ENCODE data around the gene NMU. TPM values are rescaled to one million over a fixed set of nuclear protein-coding genes. Genes with fewer than 3 reads are reported as not detected.
"Not testable (repeated sequence)": the region's sequence is repeated elsewhere in the genome, so short reads cannot be mapped to it uniquely, and the experiment has no call there.

NMU gene
- total RNA-seq, 2 donors from 2014 or later: not detected

GRCh38 chr4:55613621-55614020 lies 22.5 kb downstream of the NMU start:
- no peak overlapping the region for H3K27ac Mint-ChIP-seq
- no peaks in the 10 kb centered on the region for H3K9me3 ChIP-seq (ENCODE audit: control insufficient read depth, low read length, poor library complexity, severe bottlenecking)
- no peaks in the 10 kb centered on the region for H3K36me3 Mint-ChIP-seq (ENCODE audit: low read depth)
- H3K27me3 Mint-ChIP-seq: peaks cover 12% of the 10 kb centered on the region
- DNase-seq: no peak
- no peak for ATAC-seq
- peaks cover 14% of the 10 kb centered on the region for H3K4me1 Mint-ChIP-seq
- H3K4me3 Mint-ChIP-seq: no peak overlapping the region

DNA sequence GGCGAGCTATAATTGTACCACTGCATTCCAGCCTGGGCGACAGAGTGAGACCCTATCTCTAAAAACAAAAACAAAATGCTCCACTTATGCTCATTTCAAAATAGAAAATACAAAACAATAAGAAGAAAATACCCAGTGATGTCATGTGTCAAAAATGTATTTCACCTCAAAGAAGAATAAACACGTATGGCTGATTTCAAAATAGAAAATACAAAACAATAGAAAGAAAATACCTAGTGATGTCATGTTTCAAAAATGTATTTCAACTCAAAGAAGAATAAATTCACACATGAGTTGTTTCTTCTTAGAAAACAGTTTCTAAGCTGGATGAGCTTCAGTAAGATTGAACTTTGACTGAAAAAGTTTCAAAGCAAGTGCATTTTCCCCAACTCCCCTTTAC lies 23.8 kb downstream of the NMU start:
- Mint-ChIP-seq H3K36me3 (ENCODE audit: low read depth) (no peaks in the 10 kb centered on the region), H3K4me3 (no peak overlapping the region), H3K4me1 (peaks cover 12% of the 10 kb centered on the region), H3K27me3 (peaks cover 7% of the 10 kb centered on the region), H3K27ac (no peak overlapping the region)
- no peaks in the 10 kb centered on the region for H3K9me3 ChIP-seq (ENCODE audit: control insufficient read depth, low read length, poor library complexity, severe bottlenecking)
- no peak for DNase-seq
- no peak for ATAC-seq

GRCh38 chr4:55611358-55612059 lies 24.6 kb downstream of the NMU start:
- Mint-ChIP-seq H3K27me3 (peaks cover 6% of the 10 kb centered on the region), H3K27ac (no peak overlapping the region), H3K4me1 (peaks cover 12% of the 10 kb centered on the region), H3K36me3 (ENCODE audit: low read depth) (no peaks in the 10 kb centered on the region), H3K4me3 (no peak overlapping the region)
- H3K9me3 ChIP-seq (ENCODE audit: control insufficient read depth, low read length, poor library complexity, severe bottlenecking): no peaks in the 10 kb centered on the region
- ATAC-seq (no peak), DNase-seq (no peak)

- Mint-ChIP-seq H3K4me1 (peaks cover 12% of the 10 kb centered on the region), H3K27me3 (peaks cover 1% of the 10 kb centered on the region)
- no peak for ATAC-seq
These were observed 25.7 kb downstream of the NMU start for GRCh38 chr4:55610381-55610780.

DNA sequence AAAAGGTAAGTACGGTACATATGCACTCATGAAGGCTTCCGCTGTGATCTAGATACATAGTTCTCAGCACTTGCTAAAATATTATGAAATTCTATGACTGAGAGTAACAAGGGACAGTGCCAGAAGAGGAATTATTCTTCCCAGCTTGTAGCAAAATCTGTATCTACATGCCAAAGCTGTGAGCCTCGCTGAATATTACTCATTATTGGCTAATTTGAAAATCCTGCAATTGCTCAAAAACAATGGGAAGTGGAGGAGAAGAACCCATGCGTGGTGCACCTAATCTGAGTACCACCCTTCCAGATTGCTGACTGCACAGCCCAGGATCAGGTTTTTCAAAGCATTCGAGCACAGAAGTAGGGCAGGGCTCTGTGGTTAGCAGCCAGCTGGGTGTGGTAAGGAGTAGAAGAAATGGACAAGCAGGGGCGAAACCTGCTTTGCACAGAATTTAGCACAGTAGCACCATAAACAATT lies 26.7 kb downstream of the NMU start:
- H3K9me3 ChIP-seq (ENCODE audit: control insufficient read depth, low read length, poor library complexity, severe bottlenecking): no peaks in the 10 kb centered on the region
- H3K4me1 Mint-ChIP-seq: peaks cover 12% of the 10 kb centered on the region
- H3K27ac Mint-ChIP-seq: peak overlapping the region; percentile 81
- ATAC-seq (peak; percentile 64), DNase-seq (no peak)
- peaks cover 6% of the 10 kb centered on the region for H3K27me3 Mint-ChIP-seq
- no peaks in the 10 kb centered on the region for H3K36me3 Mint-ChIP-seq (ENCODE audit: low read depth)
- peak overlapping the region; percentile 78 for H3K4me3 Mint-ChIP-seq

More at GRCh38 chr4:55610381-55610780, 25.7 kb downstream of the NMU start:
- Mint-ChIP-seq H3K4me3 (peak overlapping the region; percentile 31), H3K27ac (peak overlapping the region; percentile 81), H3K36me3 (ENCODE audit: low read depth) (no peaks in the 10 kb centered on the region)
- no peaks in the 10 kb centered on the region for H3K9me3 ChIP-seq (ENCODE audit: control insufficient read depth, low read length, poor library complexity, severe bottlenecking)
- no peak for DNase-seq

DNA sequence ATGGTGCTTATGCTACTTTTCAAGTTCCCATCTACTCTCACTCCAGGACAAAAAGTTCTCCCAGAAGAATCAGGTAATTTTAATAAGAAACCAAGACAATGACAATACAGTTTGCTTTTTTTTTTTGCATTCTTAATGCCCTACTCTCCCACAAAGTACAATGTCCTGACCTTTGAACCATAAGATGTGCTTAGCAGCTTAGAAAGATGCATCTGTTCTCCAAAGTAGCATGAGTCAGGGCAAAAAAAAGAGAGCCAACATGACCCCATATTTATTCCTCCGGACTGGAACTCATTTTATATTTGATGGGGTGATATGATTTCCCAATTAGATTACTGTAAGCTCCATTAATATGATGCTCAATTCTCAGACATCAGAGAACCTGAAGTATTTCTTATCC lies 27.5 kb downstream of the NMU start:
- no peaks in the 10 kb centered on the region for H3K9me3 ChIP-seq (ENCODE audit: control insufficient read depth, low read length, poor library complexity, severe bottlenecking)
- Mint-ChIP-seq H3K36me3 (ENCODE audit: low read depth) (no peaks in the 10 kb centered on the region), H3K27ac (peak overlapping the region; percentile 81), H3K4me1 (peaks cover 12% of the 10 kb centered on the region), H3K4me3 (no peak overlapping the region), H3K27me3 (peaks cover 6% of the 10 kb centered on the region)
- ATAC-seq (no peak), DNase-seq (no peak)

DNA sequence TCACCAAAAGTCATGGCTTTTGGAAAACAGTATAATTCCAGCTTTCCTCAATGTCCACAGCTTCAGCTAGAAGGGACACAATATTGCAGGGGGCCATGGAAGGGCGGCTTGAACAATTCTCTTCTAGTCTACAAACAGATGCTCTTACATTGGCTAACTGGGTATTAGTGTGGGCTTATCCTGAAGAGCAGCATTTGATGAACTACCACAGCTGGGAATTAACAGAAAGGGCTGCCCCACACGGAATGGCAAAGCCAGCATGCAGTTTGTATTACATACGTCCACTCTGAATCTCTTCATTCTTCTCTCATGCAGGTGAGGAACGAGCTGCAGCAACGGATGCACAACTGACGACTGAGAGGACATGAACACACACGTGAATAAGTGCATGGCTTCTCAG lies 31.1 kb downstream of the NMU start:
- Mint-ChIP-seq H3K27ac (no peak overlapping the region), H3K4me3 (no peak overlapping the region), H3K36me3 (ENCODE audit: low read depth) (no peaks in the 10 kb centered on the region), H3K27me3 (peaks cover 6% of the 10 kb centered on the region), H3K4me1 (peaks cover 12% of the 10 kb centered on the region)
- H3K9me3 ChIP-seq (ENCODE audit: control insufficient read depth, low read length, poor library complexity, severe bottlenecking): no peaks in the 10 kb centered on the region
- DNase-seq (no peak), ATAC-seq (no peak)

GRCh38 chr4:55600640-55601039 lies 35.5 kb downstream of the NMU start:
- Mint-ChIP-seq H3K27me3 (peaks cover 10% of the 10 kb centered on the region), H3K4me1 (no peaks in the 10 kb centered on the region), H3K4me3 (no peak overlapping the region), H3K27ac (no peak overlapping the region), H3K36me3 (ENCODE audit: low read depth) (no peaks in the 10 kb centered on the region)
- no peak for ATAC-seq
- no peaks in the 10 kb centered on the region for H3K9me3 ChIP-seq (ENCODE audit: control insufficient read depth, low read length, poor library complexity, severe bottlenecking)
- DNase-seq: no peak

- ATAC-seq: no peak
- peaks cover 4% of the 10 kb centered on the region for H3K27me3 Mint-ChIP-seq
These were observed 37.5 kb downstream of the NMU start for GRCh38 chr4:55598641-55599040.

DNA sequence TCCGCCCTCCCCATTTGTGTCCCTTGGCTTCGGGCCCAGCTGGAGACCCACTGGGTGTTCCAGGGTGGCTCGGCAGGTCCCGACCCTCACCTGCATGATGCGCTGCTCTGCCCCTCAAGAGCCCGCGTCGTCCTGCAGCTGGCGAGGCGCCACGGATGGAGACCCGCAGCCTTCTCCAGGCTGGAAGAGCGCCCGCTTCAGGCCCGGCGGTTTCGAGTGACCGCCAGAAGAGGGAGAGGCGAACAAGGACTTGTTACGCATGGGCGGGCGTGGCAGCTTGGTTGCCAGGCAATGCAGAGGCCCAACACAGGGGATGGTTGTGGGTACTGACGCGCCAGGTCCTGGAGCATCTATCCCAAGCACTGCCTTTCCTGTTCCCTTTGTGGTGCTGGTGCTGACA lies 44.1 kb downstream of the NMU start, which contains the start of gene PDCL2:
Gene PDCL2 (minus strand): TSS at position 232 of the 400 bp plus-strand sequence. CDS start 136 bp downstream, at position 96.
- Mint-ChIP-seq H3K4me1 (no peaks in the 10 kb centered on the region), H3K27ac (no peak within 1 kb of the TSS), H3K27me3 (no peaks in the 10 kb centered on the region), H3K36me3 (ENCODE audit: low read depth) (peaks cover 5% of the 10 kb centered on the region), H3K4me3 (no peak within 1 kb of the TSS)
- DNase-seq: no peak
- no peaks in the 10 kb centered on the region for H3K9me3 ChIP-seq (ENCODE audit: control insufficient read depth, low read length, poor library complexity, severe bottlenecking)
- ATAC-seq: no peak

More at GRCh38 chr4:55598641-55599040, 37.5 kb downstream of the NMU start:
- no peak overlapping the region for H3K4me3 Mint-ChIP-seq
- no peaks in the 10 kb centered on the region for H3K9me3 ChIP-seq (ENCODE audit: control insufficient read depth, low read length, poor library complexity, severe bottlenecking)
- no peak overlapping the region for H3K27ac Mint-ChIP-seq
- H3K4me1 Mint-ChIP-seq: no peaks in the 10 kb centered on the region
- DNase-seq: no peak
- no peaks in the 10 kb centered on the region for H3K36me3 Mint-ChIP-seq (ENCODE audit: low read depth)

DNA sequence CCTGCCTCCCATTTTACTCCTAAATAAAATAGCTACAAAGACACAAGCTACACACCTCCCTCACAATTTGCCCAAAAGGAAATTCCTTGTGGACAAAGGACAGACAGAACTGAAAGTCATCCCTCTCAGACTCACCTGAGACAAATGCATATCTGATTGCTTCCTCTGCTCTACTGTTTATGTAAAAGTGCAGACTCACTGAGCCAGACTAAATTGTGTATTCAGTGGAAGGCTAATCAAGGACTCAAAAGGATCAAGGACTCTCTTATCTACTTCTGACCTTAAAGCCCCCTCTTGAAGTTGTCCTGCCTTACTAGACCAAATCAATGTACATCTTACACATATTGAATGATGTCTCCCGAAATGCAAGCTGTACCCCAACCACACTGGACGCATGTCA lies 47.9 kb downstream of the NMU start:
- Mint-ChIP-seq H3K4me1 (no peaks in the 10 kb centered on the region), H3K27me3 (peaks cover 5% of the 10 kb centered on the region), H3K4me3 (no peak overlapping the region), H3K27ac (no peak overlapping the region), H3K36me3 (ENCODE audit: low read depth) (peaks cover 9% of the 10 kb centered on the region)
- no peaks in the 10 kb centered on the region for H3K9me3 ChIP-seq (ENCODE audit: control insufficient read depth, low read length, poor library complexity, severe bottlenecking)
- ATAC-seq (no peak), DNase-seq (no peak)

DNA sequence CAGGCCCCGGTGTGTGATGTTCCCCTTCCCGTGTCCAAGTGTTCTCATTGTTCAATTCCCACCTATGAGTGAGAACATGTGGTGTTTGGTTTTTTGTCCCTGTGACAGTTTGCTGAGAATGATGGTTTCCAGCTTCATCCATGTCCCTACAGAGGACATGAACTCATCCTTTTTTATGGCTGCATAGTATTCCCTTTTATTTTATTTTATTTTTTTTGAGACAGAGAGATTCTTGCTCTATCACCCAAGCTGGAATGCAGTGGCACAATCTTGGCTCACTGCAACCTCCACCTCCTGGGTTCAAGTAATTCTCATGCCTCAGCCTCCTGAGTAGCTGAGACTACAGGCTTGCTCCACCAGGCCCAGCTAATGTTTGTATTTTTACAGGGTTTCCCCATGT lies 53.3 kb downstream of the NMU start:
- not testable (repeated sequence) for H3K9me3 ChIP-seq (ENCODE audit: control insufficient read depth, low read length, poor library complexity, severe bottlenecking); DNase-seq; ATAC-seq; H3K36me3 Mint-ChIP-seq (ENCODE audit: low read depth); H3K4me1 Mint-ChIP-seq; H3K27ac Mint-ChIP-seq; H3K27me3 Mint-ChIP-seq; H3K4me3 Mint-ChIP-seq

DNA sequence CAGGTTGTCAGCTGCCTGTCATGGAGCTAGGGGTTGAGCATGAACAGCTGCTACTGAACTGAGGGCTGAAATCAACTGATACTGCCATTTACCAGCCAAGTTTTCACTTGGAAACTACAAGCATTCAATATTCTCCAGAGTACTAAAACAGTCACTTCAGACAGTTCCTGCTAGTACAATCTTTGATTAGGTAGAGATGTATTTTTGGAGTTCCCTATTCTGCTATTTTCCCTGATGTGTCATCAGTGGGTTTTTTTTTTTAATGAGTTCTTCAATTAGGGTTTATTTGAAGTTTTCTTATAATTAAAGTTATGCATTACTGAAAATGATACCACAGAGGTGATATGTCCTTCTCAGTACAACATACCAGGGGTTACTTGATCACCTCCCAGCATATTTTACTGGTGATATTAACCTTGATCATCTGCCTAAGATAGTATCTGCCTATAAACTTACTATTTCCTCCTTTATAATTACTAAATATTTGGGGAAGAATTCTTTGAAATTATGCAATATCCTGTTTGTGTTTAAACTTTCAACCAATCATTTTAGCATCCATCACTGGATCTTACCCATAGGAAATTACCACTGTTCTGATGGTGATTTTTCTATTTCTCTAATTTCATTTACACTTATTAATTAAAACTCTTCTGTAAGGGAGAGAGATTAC lies 57.6 kb downstream of the NMU start:
- no peaks in the 10 kb centered on the region for H3K4me1 Mint-ChIP-seq

More for the DNA sequence above, 57.6 kb downstream of the NMU start:
- Mint-ChIP-seq H3K27me3 (no peaks in the 10 kb centered on the region), H3K4me3 (no peak overlapping the region), H3K27ac (no peak overlapping the region), H3K36me3 (ENCODE audit: low read depth) (no peaks in the 10 kb centered on the region)
- peaks cover 4% of the 10 kb centered on the region for H3K9me3 ChIP-seq (ENCODE audit: control insufficient read depth, low read length, poor library complexity, severe bottlenecking)
- DNase-seq: no peak
- no peak for ATAC-seq
